Upper lobe of left lung (tissue), 6 donors: Measurements from ENCODE around the gene HLA-DQB1. TPM values are rescaled to one million over a fixed set of nuclear protein-coding genes. Genes with fewer than 3 reads are reported as not detected.

ENCODE experiments used
- ATAC-seq, 2 donors: fragments of 200-7000 bp; cut with Tn5 transposase; one replicate each; pipeline ENCODE4 v1.9.1; 2022; ENCODE audit warnings: mild to moderate bottlenecking in 2 of 2, moderate library complexity in 2 of 2; ENCODE audit not compliant: low FRiP score in 2 of 2
- DNase-seq, 2 donors: peaks; one replicate each; pipeline ENCODE4 v3.0.0-alpha.2; 2019 to 2020
- H3K27ac ChIP-seq, 4 donors: fragments of 200-600 bp; sonication (generic); one replicate each; pipeline ENCODE4 v1.5.1; 2016 to 2019
- H3K27me3 ChIP-seq, 4 donors: fragments of 200-600 bp; sonication (generic); one replicate each; pipeline ENCODE4 v1.5.1; 2017 to 2019
- H3K36me3 ChIP-seq, 4 donors: fragments of 200-600 bp; sonication (generic); one replicate each; pipeline ENCODE4 v1.5.1; 2016 to 2019
- H3K4me1 ChIP-seq, 4 donors: fragments of 200-600 bp; sonication (generic); one replicate each; pipeline ENCODE4 v1.5.1; 2018 to 2019
- H3K4me3 ChIP-seq, 4 donors: fragments of 200-600 bp; sonication (generic); one replicate each; pipeline ENCODE4 v1.5.1; 2017 to 2019; ENCODE audit warnings: mild to moderate bottlenecking in 2 of 4, moderate library complexity in 1 of 4
- H3K9me3 ChIP-seq, 4 donors: fragments of 200-600 bp; sonication (generic); one replicate each; pipeline ENCODE4 v1.5.1; 2018 to 2019
- EP300 ChIP-seq, 4 donors: sonication (generic); formaldehyde crosslinking; IDR thresholded peaks; one replicate each; pipeline ENCODE4 v1.5.1; 2017; ENCODE audit warnings: antibody characterized with exemption in 4 of 4, control low read depth in 2 of 4
- POLR2A ChIP-seq, 4 donors: fragments of 450-650 bp; IDR thresholded peaks; one replicate each; pipeline ENCODE4 v1.5.1; 2016 to 2017; ENCODE audit warnings: antibody characterized with exemption in 4 of 4, mild to moderate bottlenecking in 2 of 4
- POLR2AphosphoS5 ChIP-seq, 2 donors: sonication (generic); formaldehyde crosslinking; IDR thresholded peaks; one replicate each; pipeline ENCODE4 v1.5.1; 2017; ENCODE audit warnings: antibody characterized with exemption in 2 of 2
- WGBS, 2 donors: methylation state at CpG; one replicate each; pipeline ENCODE4 v1.1.5; 2017 to 2018; 5-methylcytosine and 5-hydroxymethylcytosine counted together
- total RNA-seq, 6 donors: library from RNA; depleted of rRNA in 4 of 6; stranded (reverse); fragments of >200 nt in 4 of 6; gene quantifications; one replicate each; pipeline versions ENCODE4 v1.1.0 to v1.2.1, GENCODE V29; 2016 to 2021
- TF ChIP-seq, protein P1 (sequence below), 6 experiments: fragments of 450-650 bp in 4 of 6; fragments of 200-600 bp in 2 of 6; sonication (generic) in 2 of 6; IDR thresholded peaks; one replicate each; pipeline ENCODE4 v1.5.1; 2016 to 2019; ENCODE audit warnings: antibody characterized with exemption in 6 of 6
- donor health status: DM: no; HTN: no; CAD: no; lungs with moderate emphysema.
- donor health status: DM: no; HTN: yes; CAD: no; lungs with severe emphysema.

The HLA-DQB1 gene
- total RNA-seq, 6 donors from 2014 or later = 1.0 to 154 (median 36.3) TPM

DNA sequence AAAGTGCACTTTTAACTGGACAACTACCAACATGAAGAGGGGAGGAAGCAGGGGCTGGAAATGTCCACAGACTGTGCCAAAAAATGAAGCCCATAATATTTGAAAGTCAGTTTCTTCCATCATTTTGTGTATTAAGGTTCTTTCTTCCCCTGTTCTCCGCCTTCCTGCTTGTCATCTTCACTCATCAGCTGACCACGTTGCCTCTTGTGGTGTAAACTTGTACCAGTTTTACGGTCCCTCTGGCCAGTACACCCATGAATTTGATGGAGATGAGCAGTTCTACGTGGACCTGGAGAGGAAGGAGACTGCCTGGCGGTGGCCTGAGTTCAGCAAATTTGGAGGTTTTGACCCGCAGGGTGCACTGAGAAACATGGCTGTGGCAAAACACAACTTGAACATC is 25.3 kb downstream of the HLA-DQB1 start:
- ATAC-seq = no peak
- H3K27me3 ChIP-seq = no peaks in the 10 kb centered on the region
- no peaks in the 10 kb centered on the region for H3K9me3 ChIP-seq
- no peak for DNase-seq
- no peaks in the 10 kb centered on the region for H3K4me1 ChIP-seq
- H3K27ac ChIP-seq = no peak overlapping the region
- no peaks in the 10 kb centered on the region for H3K36me3 ChIP-seq
- TF ChIP-seq EP300 (IDR thresholded peaks at IDR 0.05) (no peak), POLR2A (IDR thresholded peaks at IDR 0.05) (no peak), POLR2AphosphoS5 (IDR thresholded peaks at IDR 0.05) (no peak)
- TF ChIP-seq, protein P1, sequence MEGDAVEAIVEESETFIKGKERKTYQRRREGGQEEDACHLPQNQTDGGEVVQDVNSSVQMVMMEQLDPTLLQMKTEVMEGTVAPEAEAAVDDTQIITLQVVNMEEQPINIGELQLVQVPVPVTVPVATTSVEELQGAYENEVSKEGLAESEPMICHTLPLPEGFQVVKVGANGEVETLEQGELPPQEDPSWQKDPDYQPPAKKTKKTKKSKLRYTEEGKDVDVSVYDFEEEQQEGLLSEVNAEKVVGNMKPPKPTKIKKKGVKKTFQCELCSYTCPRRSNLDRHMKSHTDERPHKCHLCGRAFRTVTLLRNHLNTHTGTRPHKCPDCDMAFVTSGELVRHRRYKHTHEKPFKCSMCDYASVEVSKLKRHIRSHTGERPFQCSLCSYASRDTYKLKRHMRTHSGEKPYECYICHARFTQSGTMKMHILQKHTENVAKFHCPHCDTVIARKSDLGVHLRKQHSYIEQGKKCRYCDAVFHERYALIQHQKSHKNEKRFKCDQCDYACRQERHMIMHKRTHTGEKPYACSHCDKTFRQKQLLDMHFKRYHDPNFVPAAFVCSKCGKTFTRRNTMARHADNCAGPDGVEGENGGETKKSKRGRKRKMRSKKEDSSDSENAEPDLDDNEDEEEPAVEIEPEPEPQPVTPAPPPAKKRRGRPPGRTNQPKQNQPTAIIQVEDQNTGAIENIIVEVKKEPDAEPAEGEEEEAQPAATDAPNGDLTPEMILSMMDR (IDR thresholded peaks at IDR 0.05) = no peak
- WGBS, 2 donors = 55 to 79% methylated on average over 5 to 6 of the region's 6 CpGs
- H3K4me3 ChIP-seq = no peak overlapping the region

DNA sequence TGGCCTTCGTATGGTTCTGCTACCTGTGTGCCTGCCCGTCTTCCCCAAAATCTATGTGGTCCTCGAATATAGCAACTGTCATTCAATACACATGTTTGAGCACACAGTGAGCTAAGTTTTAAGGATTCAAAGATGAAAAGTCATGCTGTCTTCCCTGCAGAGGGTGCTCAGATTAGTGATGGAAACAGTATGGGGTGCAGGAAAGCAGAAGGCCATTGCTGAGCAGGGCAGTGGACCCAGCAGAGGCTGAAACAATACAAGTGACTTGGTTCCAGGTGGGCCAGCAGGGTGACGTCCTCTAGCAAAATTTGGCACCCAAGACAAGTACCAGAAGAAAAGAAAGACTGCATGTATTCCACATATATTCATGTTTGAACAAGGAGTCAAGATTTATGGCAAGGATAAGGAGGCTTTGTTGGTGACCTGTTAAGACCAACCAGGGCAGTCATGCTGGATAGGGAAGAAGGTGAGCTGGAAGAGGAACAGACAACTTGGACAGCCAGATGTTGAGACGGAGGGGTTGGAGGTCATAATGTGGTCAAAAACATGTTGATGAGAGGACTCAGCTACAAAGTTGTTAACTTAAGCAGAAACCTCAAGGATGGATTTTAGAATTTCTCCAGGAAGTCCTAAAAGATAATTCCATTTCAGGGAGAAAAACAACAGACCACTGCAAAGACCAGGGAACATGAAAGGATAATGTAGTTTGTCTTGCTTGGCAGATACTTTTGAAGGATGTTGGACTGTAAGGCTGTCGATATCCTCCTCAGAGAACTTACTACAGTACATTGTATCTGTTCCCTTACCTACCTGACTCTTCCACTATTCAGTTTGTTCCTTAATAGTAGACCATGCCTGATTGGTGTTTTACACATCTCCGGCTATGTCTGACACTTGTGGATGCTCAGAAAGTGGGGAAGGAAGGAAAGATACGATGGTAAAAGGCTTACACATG is 26.7 kb downstream of the HLA-DQB1 start:
- Histone ChIP-seq H3K4me3 (no peak overlapping the region), H3K36me3 (no peaks in the 10 kb centered on the region), H3K27ac (no peak overlapping the region), H3K9me3 (no peaks in the 10 kb centered on the region), H3K4me1 (no peaks in the 10 kb centered on the region), H3K27me3 (no peaks in the 10 kb centered on the region)
- ATAC-seq (no peak), DNase-seq (no peak)
- 55 to 61% methylated on average over 8 of the region's 8 CpGs for WGBS, 2 donors
- TF ChIP-seq EP300 (IDR thresholded peaks at IDR 0.05) (no peak), POLR2AphosphoS5 (IDR thresholded peaks at IDR 0.05) (no peak), POLR2A (IDR thresholded peaks at IDR 0.05) (no peak)
- TF ChIP-seq, protein P1 (IDR thresholded peaks at IDR 0.05) = no peak

- H3K36me3 ChIP-seq = no peaks in the 10 kb centered on the region
- H3K4me3 ChIP-seq = peak overlapping the region in 1 of 4 donors; percentile 19
- ATAC-seq = no peak
Measured at GRCh38 chr6:32638532-32639219, 27.8 kb downstream of the HLA-DQB1 start.

GRCh38 chr6:32637883-32638282 is 28.6 kb downstream of the HLA-DQB1 start:
- no peak for TF ChIP-seq POLR2A (IDR thresholded peaks at IDR 0.05)
- TF ChIP-seq, protein P1 (IDR thresholded peaks at IDR 0.05) = no peak
- no peak for TF ChIP-seq EP300 (IDR thresholded peaks at IDR 0.05)
- TF ChIP-seq POLR2AphosphoS5 (IDR thresholded peaks at IDR 0.05) = no peak
- WGBS, 2 donors = 68 to 69% methylated on average over 3 of the region's 3 CpGs
- DNase-seq = no peak
- Histone ChIP-seq H3K4me1 (no peaks in the 10 kb centered on the region), H3K36me3 (no peaks in the 10 kb centered on the region), H3K27ac (peak overlapping the region in 2 of 4 donors; percentile 23 to 32), H3K27me3 (no peaks in the 10 kb centered on the region), H3K4me3 (peak overlapping the region in 2 of 4 donors; percentile 19 to 21), H3K9me3 (no peaks in the 10 kb centered on the region)
- no peak for ATAC-seq

More at GRCh38 chr6:32638532-32639219, 27.8 kb downstream of the HLA-DQB1 start:
- H3K4me1 ChIP-seq = no peaks in the 10 kb centered on the region
- 62 to 67% methylated on average over 9 of the region's 9 CpGs for WGBS, 2 donors
- H3K27me3 ChIP-seq = no peaks in the 10 kb centered on the region
- no peak for TF ChIP-seq EP300 (IDR thresholded peaks at IDR 0.05)
- no peak for TF ChIP-seq POLR2A (IDR thresholded peaks at IDR 0.05)
- no peak for TF ChIP-seq POLR2AphosphoS5 (IDR thresholded peaks at IDR 0.05)
- TF ChIP-seq, protein P1 (IDR thresholded peaks at IDR 0.05) = no peak
- DNase-seq = no peak
- no peak overlapping the region for H3K27ac ChIP-seq
- H3K9me3 ChIP-seq = no peaks in the 10 kb centered on the region
